ENCODE results near the gene ARPIN.
"Not testable (repeated sequence)": the region's sequence is repeated elsewhere in the genome, so short reads cannot be mapped to it uniquely, and the experiment has no call there.

Gene ARPIN

GRCh38 chr15:89875741-89876140, 37.0 kb downstream of the ARPIN start:
- DNase-seq = no peak

GRCh38 chr15:89874926-89875564, 37.7 kb downstream of the ARPIN start:
- peak; percentile 78 for DNase-seq

- DNase-seq = no peak
These were observed 42.0 kb downstream of the ARPIN start for GRCh38 chr15:89870688-89871288.

- no peak for DNase-seq
These were observed 42.7 kb downstream of the ARPIN start for GRCh38 chr15:89870006-89870405.

- DNase-seq = not testable (repeated sequence)
These were observed 43.3 kb downstream of the ARPIN start for GRCh38 chr15:89869490-89869889.

- DNase-seq = no peak
These were observed 47.6 kb downstream of the ARPIN start for GRCh38 chr15:89864958-89865739.

GRCh38 chr15:89863918-89864317, 48.8 kb downstream of the ARPIN start:
- no peak for DNase-seq

- no peak for DNase-seq
These were observed 51.9 kb downstream of the ARPIN start for GRCh38 chr15:89860891-89861290.

- DNase-seq = no peak
These were observed 52.3 kb downstream of the ARPIN start for GRCh38 chr15:89860431-89860830.

- DNase-seq = no peak
These were observed 53.9 kb downstream of the ARPIN start for GRCh38 chr15:89858661-89859458.

GRCh38 chr15:89857673-89858072, 55.1 kb downstream of the ARPIN start:
- no peak for DNase-seq

- DNase-seq = no peak
These were observed 56.8 kb downstream of the ARPIN start for GRCh38 chr15:89855948-89856347.

GRCh38 chr15:89854863-89855262, 57.9 kb downstream of the ARPIN start:
- DNase-seq = not testable (repeated sequence)

GRCh38 chr15:89852342-89852995, 60.3 kb downstream of the ARPIN start:
- DNase-seq = no peak

- no peak for DNase-seq
These were observed 60.9 kb downstream of the ARPIN start for GRCh38 chr15:89851673-89852341.

GRCh38 chr15:89848970-89849292, 63.8 kb downstream of the ARPIN start:
- DNase-seq = no peak

- no peak for DNase-seq
These were observed 65.7 kb downstream of the ARPIN start for GRCh38 chr15:89847101-89847500.

- no peak for DNase-seq
These were observed 67.4 kb downstream of the ARPIN start for GRCh38 chr15:89845305-89845893.
